GM23338 (cell line): ENCODE data around the gene IL10. TPM values are rescaled to one million over a fixed set of nuclear protein-coding genes. Genes with fewer than 3 reads are reported as not detected.

Source experiments
- ATAC-seq: fragments of 200-7000 bp; cut with Tn5 transposase; 3 replicates; pipeline ENCODE4 v1.9.1; 2020
- DNase-seq: peaks from one replicate; pipeline ENCODE4 v3.0.0-alpha.2; 2015; ENCODE audit warnings: low spot score
- H2AFZ ChIP-seq: fragments of 200-600 bp; sonication (generic); 2 replicates; pipeline ENCODE4 v1.8.0; 2016; ENCODE audit warnings: antibody characterized with exemption, mild to moderate bottlenecking, moderate library complexity
- H3F3A ChIP-seq: fragments of 200-600 bp; sonication (generic); replicated peaks from 2 replicates; pipeline ENCODE4 v1.8.0; 2017; ENCODE audit warnings: antibody characterized with exemption, mixed run types, low read depth
- H3K27ac ChIP-seq: fragments of 200-600 bp; sonication (generic); 2 replicates; pipeline ENCODE4 v1.6.1; 2016; ENCODE audit warnings: low read depth
- H3K27me3 ChIP-seq: fragments of 200-600 bp; sonication (generic); 2 replicates; pipeline ENCODE4 v1.8.0; 2016; ENCODE audit warnings: mild to moderate bottlenecking, mixed run types, moderate library complexity; ENCODE audit not compliant: insufficient read depth
- H3K36me3 ChIP-seq: fragments of 200-600 bp; sonication (generic); 2 replicates; pipeline ENCODE4 v1.8.0; 2016; ENCODE audit warnings: mild to moderate bottlenecking; ENCODE audit not compliant: insufficient read depth
- H3K4me1 ChIP-seq: fragments of 200-600 bp; sonication (generic); 2 replicates; pipeline ENCODE4 v1.8.0; 2016; ENCODE audit warnings: mild to moderate bottlenecking, moderate library complexity; ENCODE audit not compliant: insufficient read depth
- H3K4me2 ChIP-seq: fragments of 200-600 bp; sonication (generic); 2 replicates; pipeline ENCODE4 v1.7.1; 2017; ENCODE audit warnings: mixed run types
- H3K4me3 ChIP-seq: fragments of 200-600 bp; sonication (generic); 2 replicates; pipeline ENCODE4 v1.6.1; 2016; ENCODE audit warnings: mixed run types
- H3K79me2 ChIP-seq: fragments of 200-600 bp; sonication (generic); replicated peaks from 2 replicates; pipeline ENCODE4 v1.8.0; 2017; ENCODE audit warnings: mild to moderate bottlenecking; ENCODE audit not compliant: insufficient read depth
- H3K9me2 ChIP-seq: fragments of 200-600 bp; sonication (generic); 2 replicates; pipeline ENCODE4 v1.8.0; 2017; ENCODE audit not compliant: insufficient read depth
- H4K20me1 ChIP-seq: fragments of 200-600 bp; sonication (generic); replicated peaks from 2 replicates; pipeline ENCODE4 v1.8.0; 2017; ENCODE audit warnings: mild to moderate bottlenecking; ENCODE audit not compliant: insufficient read depth
- H3K27ac Mint-ChIP-seq: 2 replicates; pipeline ENCODE4 v1.8.0; 2020; ENCODE audit warnings: inconsistent platforms, mild to moderate bottlenecking, moderate library complexity, mixed read lengths
- H3K27me3 Mint-ChIP-seq: 3 replicates; pipeline ENCODE4 v1.8.0; 2022; ENCODE audit warnings: low read depth, mild to moderate bottlenecking, moderate library complexity, mixed read lengths, inconsistent platforms; ENCODE audit not compliant: insufficient read depth, poor library complexity
- H3K36me3 Mint-ChIP-seq: 3 replicates; pipeline ENCODE4 v1.8.0; 2021; ENCODE audit warnings: low read depth, mild to moderate bottlenecking, inconsistent platforms, moderate library complexity, mixed read lengths
- H3K4me1 Mint-ChIP-seq: 3 replicates; pipeline ENCODE4 v1.8.0; 2020; ENCODE audit warnings: mild to moderate bottlenecking, inconsistent platforms, mixed read lengths
- H3K4me3 Mint-ChIP-seq: 3 replicates; pipeline ENCODE4 v1.8.0; 2021; ENCODE audit warnings: moderate library complexity, mild to moderate bottlenecking, inconsistent platforms, mixed read lengths
- H3K9me3 Mint-ChIP-seq: 3 replicates; pipeline ENCODE4 v1.8.0; 2020; ENCODE audit warnings: moderate library complexity, mild to moderate bottlenecking, inconsistent platforms, mixed read lengths
- CREB1 ChIP-seq: fragments of 250-450 bp; sonication (Bioruptor Pico); IDR thresholded peaks from 2 replicates; pipeline ENCODE4 v1.5.0; 2020; ENCODE audit warnings: low read depth, mild to moderate bottlenecking, moderate library complexity
- ETS1 ChIP-seq: IDR thresholded peaks from 2 replicates; pipeline ENCODE4 v1.6.1; 2016; ENCODE audit warnings: antibody characterized with exemption
- EZH2 ChIP-seq: fragments of 200-600 bp; sonication (generic); IDR thresholded peaks from one replicate; pipeline ENCODE4 v1.8.0; 2017; ENCODE audit warnings: antibody characterized with exemption, mild to moderate bottlenecking, low read depth; ENCODE audit not compliant: unreplicated experiment
- EZH2phosphoT487 ChIP-seq: fragments of 200-600 bp; sonication (generic); IDR thresholded peaks from one replicate; pipeline ENCODE4 v1.8.1; 2018; ENCODE audit warnings: antibody characterized with exemption; ENCODE audit not compliant: unreplicated experiment
- JUNB ChIP-seq: IDR thresholded peaks from one replicate; pipeline ENCODE4 v1.6.1; 2016; ENCODE audit warnings: antibody characterized with exemption; ENCODE audit not compliant: unreplicated experiment
- NANOG ChIP-seq: IDR thresholded peaks from 2 replicates; pipeline ENCODE4 v1.6.1; 2016; ENCODE audit warnings: antibody characterized with exemption, borderline replicate concordance
- POLR2AphosphoS5 ChIP-seq: IDR thresholded peaks from 2 replicates; pipeline ENCODE4 v1.6.1; 2016; ENCODE audit warnings: antibody characterized with exemption, low read depth
- REST ChIP-seq: IDR thresholded peaks from one replicate; pipeline ENCODE4 v1.6.1; 2018; ENCODE audit warnings: antibody characterized with exemption; ENCODE audit not compliant: unreplicated experiment
- STAT1 ChIP-seq: IDR thresholded peaks from one replicate; pipeline ENCODE4 v1.6.1; 2016; ENCODE audit warnings: antibody characterized with exemption; ENCODE audit not compliant: unreplicated experiment
- ZNF114 ChIP-seq: fragments of 250-450 bp; sonication (Bioruptor Pico); IDR thresholded peaks from 2 replicates; pipeline ENCODE4 v1.5.0; 2020; ENCODE audit warnings: mild to moderate bottlenecking, moderate library complexity
- ZNF331 ChIP-seq: fragments of 250-450 bp; sonication (Bioruptor Pico); IDR thresholded peaks from 2 replicates; pipeline ENCODE4 v1.5.0; 2020; ENCODE audit warnings: low read depth, mild to moderate bottlenecking, moderate library complexity
- ZNF462 ChIP-seq: fragments of 250-450 bp; sonication (Bioruptor Pico); IDR thresholded peaks from 2 replicates; pipeline ENCODE4 v1.5.0; 2020; ENCODE audit warnings: mild to moderate bottlenecking, moderate library complexity
- polyA plus RNA-seq: library from polyadenylated mRNA; unstranded; fragments of >200 nt; fragmentation: Nextera tagmentation; extraction: Ambion mirVana; gene quantifications from 2 replicates; pipeline ENCODE4 v1.2.1, GENCODE V29; 2016
- total RNA-seq: library from RNA; depleted of rRNA; stranded (reverse); fragments of >200 nt; shearing (Covaris generic); gene quantifications from 2 replicates; pipeline ENCODE4 v1.2.3, GENCODE V29; 2014
- TF ChIP-seq, protein P1 (sequence below), 2 experiments: fragments of 200-600 bp in 1 of 2; sonication (generic) in 1 of 2; conservative IDR thresholded peaks; 2 replicates each; pipeline versions ENCODE4 v1.5.1 to v1.6.1; 2016 to 2017; ENCODE audit warnings: antibody characterized with exemption in 2 of 2, low read depth in 2 of 2, mild to moderate bottlenecking in 2 of 2, moderate library complexity in 1 of 2

Gene IL10
- total and polyA plus RNA-seq, 2 experiments from 2014 or later = not detected

GRCh38 chr1:206821493-206821892, 49.2 kb upstream of the IL10 start:
- Mint-ChIP-seq H3K4me3 (no peak overlapping the region), H3K9me3 (no peaks in the 10 kb centered on the region), H3K4me1 (peaks cover 7% of the 10 kb centered on the region; the same call in 2 of the 3 replicates), H3K27me3 (no peaks in the 10 kb centered on the region), H3K36me3 (no peaks in the 10 kb centered on the region), H3K27ac (no peak overlapping the region)
- DNase-seq (no peak), ATAC-seq (peak; percentile 73)
- TF ChIP-seq REST (no peak), ZNF114 (CRISPR knock-in tag) (no peak), NANOG (no peak), ZNF331 (no peak), JUNB (no peak), EZH2 (no peak), CREB1 (CRISPR knock-in tag) (no peak), ZNF462 (no peak), STAT1 (no peak), EZH2phosphoT487 (no peak), POLR2AphosphoS5 (no peak), ETS1 (no peak)
- TF ChIP-seq, protein P1, sequence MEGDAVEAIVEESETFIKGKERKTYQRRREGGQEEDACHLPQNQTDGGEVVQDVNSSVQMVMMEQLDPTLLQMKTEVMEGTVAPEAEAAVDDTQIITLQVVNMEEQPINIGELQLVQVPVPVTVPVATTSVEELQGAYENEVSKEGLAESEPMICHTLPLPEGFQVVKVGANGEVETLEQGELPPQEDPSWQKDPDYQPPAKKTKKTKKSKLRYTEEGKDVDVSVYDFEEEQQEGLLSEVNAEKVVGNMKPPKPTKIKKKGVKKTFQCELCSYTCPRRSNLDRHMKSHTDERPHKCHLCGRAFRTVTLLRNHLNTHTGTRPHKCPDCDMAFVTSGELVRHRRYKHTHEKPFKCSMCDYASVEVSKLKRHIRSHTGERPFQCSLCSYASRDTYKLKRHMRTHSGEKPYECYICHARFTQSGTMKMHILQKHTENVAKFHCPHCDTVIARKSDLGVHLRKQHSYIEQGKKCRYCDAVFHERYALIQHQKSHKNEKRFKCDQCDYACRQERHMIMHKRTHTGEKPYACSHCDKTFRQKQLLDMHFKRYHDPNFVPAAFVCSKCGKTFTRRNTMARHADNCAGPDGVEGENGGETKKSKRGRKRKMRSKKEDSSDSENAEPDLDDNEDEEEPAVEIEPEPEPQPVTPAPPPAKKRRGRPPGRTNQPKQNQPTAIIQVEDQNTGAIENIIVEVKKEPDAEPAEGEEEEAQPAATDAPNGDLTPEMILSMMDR (conservative IDR thresholded peaks at IDR 0.05; ENCODE audit: low read depth in 2 of 2) = no peak
- Histone ChIP-seq H3K4me3 (no peak overlapping the region), H3K79me2 (no peaks in the 10 kb centered on the region), H4K20me1 (no peaks in the 10 kb centered on the region), H3F3A (no peaks in the 10 kb centered on the region), H3K4me1 (no peaks in the 10 kb centered on the region; the same call in 1 of the 2 replicates), H3K4me2 (no peak overlapping the region), H3K27ac (no peak overlapping the region), H3K27me3 (no peaks in the 10 kb centered on the region), H3K9me2 (no peaks in the 10 kb centered on the region), H2AFZ (no peak overlapping the region), H3K36me3 (no peaks in the 10 kb centered on the region)
